ENCODE results near the gene FUCA1.
"Not testable (repeated sequence)": the region's sequence is repeated elsewhere in the genome, so short reads cannot be mapped to it uniquely, and the experiment has no call there.

The FUCA1 gene

DNA sequence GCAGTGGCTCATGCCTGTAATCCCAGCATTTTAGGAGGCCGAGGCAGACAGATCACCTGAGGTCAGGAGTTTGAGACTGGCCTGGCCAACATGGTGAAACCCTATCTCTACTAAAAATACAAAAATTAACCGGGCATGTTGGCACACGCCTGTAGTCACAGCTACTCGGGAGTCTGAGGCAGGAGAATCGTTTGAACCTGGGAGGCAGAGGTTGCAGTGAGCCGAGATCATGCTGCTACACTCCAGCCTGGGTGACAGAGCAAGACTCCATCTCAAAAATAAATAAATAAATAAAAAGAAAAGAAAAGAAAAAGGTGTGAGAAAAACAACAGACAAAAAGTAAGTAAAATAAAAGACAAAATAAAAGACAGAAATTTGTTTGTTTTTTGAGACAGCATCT lies 33.9 kb downstream of the FUCA1 start:
- not testable (repeated sequence) for H3K4me3 ChIP-seq (ENCODE audit: insufficient read depth in 1 of 2, low read depth in 1 of 2, low read length in 2 of 2); H3K79me1 ChIP-seq (replicated peaks; ENCODE audit: low read length, poor library complexity, severe bottlenecking); H3K36me3 ChIP-seq (ENCODE audit: control insufficient read depth in 1 of 2, insufficient read depth in 2 of 2, low read depth in 1 of 2, low read length in 2 of 2); H3K27ac ChIP-seq (ENCODE audit: low read length, poor library complexity, severe bottlenecking); H4K91ac ChIP-seq (ENCODE audit: low read length); H3K9ac ChIP-seq (ENCODE audit: low read length); H3K14ac ChIP-seq (ENCODE audit: low read length in 2 of 2); H2AFZ ChIP-seq (ENCODE audit: low read depth, low read length); H3K4me1 ChIP-seq (ENCODE audit: control insufficient read depth, insufficient read depth, low read depth, low read length); H2BK5ac ChIP-seq (ENCODE audit: low read depth, low read length, poor library complexity, severe bottlenecking); H2BK120ac ChIP-seq (ENCODE audit: low read depth, low read length); H2BK15ac ChIP-seq (ENCODE audit: low read depth, poor library complexity, severe bottlenecking); DNase-seq; H3K23ac ChIP-seq (ENCODE audit: low read length in 2 of 2); H3K18ac ChIP-seq (ENCODE audit: low read depth in 1 of 2, low read length in 2 of 2); H3K4ac ChIP-seq (ENCODE audit: low read depth in 1 of 2, low read length in 2 of 2); H2AK5ac ChIP-seq (ENCODE audit: low read length, severe bottlenecking); H2BK12ac ChIP-seq (ENCODE audit: low read length in 2 of 2); H3K4me2 ChIP-seq (ENCODE audit: low read length, poor library complexity, severe bottlenecking); H3K9me3 ChIP-seq (ENCODE audit: control insufficient read depth, low read length)
- peak overlapping the region; percentile 60 for H4K8ac ChIP-seq (ENCODE audit: low read length)
- 73% methylated on average over 6 of the region's 6 CpGs for WGBS
- H3K27me3 ChIP-seq (ENCODE audit: control insufficient read depth in 1 of 2, insufficient read depth in 1 of 2, low read length in 2 of 2): peaks cover 10 to 14% of the 10 kb centered on the region in 2 experiments

DNA sequence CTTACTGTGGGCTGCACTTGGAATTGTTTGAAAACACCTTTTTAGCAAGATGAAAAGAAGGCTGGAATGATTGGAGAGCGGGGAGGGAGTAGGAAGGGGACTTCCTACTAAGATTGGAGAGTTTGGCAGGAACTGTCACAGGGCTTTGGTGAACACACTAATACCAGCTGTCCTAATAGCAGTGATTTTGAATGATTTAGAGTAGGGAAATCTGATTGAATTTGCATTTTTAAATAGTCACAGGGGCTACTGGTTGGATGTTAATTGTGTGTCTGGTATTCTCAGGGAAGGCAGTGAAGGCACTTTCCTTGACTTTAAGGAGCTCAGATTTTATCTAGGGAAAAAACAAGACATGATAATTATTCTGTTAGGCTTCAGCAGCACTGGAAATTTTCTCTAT lies 40.4 kb downstream of the FUCA1 start:
- no peak overlapping the region for H3K18ac ChIP-seq (ENCODE audit: low read depth in 1 of 2, low read length in 2 of 2)
- no peaks in the 10 kb centered on the region for H3K9me3 ChIP-seq (ENCODE audit: control insufficient read depth, low read length)
- WGBS: 98% methylated on average over 1 of the region's 1 CpG
- no peak overlapping the region for H3K23ac ChIP-seq (ENCODE audit: low read length in 2 of 2)
- no peak overlapping the region for H3K27ac ChIP-seq (ENCODE audit: low read length, poor library complexity, severe bottlenecking)
- H2BK15ac ChIP-seq (ENCODE audit: low read depth, poor library complexity, severe bottlenecking): no peak overlapping the region
- H2AK5ac ChIP-seq (ENCODE audit: low read length, severe bottlenecking): no peak overlapping the region
- H4K8ac ChIP-seq (ENCODE audit: low read length): no peak overlapping the region
- no peak overlapping the region for H2BK12ac ChIP-seq (ENCODE audit: low read length in 2 of 2)
- peaks cover 3% of the 10 kb centered on the region for H3K4me1 ChIP-seq (ENCODE audit: control insufficient read depth, insufficient read depth, low read depth, low read length)
- no peak overlapping the region for H2BK5ac ChIP-seq (ENCODE audit: low read depth, low read length, poor library complexity, severe bottlenecking)
- no peak overlapping the region for H2BK120ac ChIP-seq (ENCODE audit: low read depth, low read length)
- no peak overlapping the region for H3K4ac ChIP-seq (ENCODE audit: low read depth in 1 of 2, low read length in 2 of 2)
- H3K14ac ChIP-seq (ENCODE audit: low read length in 2 of 2): no peak overlapping the region
- H3K4me2 ChIP-seq (ENCODE audit: low read length, poor library complexity, severe bottlenecking): no peak overlapping the region
- DNase-seq: no peak
- no peak overlapping the region for H4K91ac ChIP-seq (ENCODE audit: low read length)
- peaks cover 11% of the 10 kb centered on the region for H3K79me1 ChIP-seq (replicated peaks; ENCODE audit: low read length, poor library complexity, severe bottlenecking)
- no peak overlapping the region for H3K9ac ChIP-seq (ENCODE audit: low read length)
- H3K27me3 ChIP-seq (ENCODE audit: control insufficient read depth in 1 of 2, insufficient read depth in 1 of 2, low read length in 2 of 2): no peaks in the 10 kb centered on the region
- no peak overlapping the region for H3K4me3 ChIP-seq (ENCODE audit: insufficient read depth in 1 of 2, low read depth in 1 of 2, low read length in 2 of 2)
- no peaks in the 10 kb centered on the region for H3K36me3 ChIP-seq (ENCODE audit: control insufficient read depth in 1 of 2, insufficient read depth in 2 of 2, low read depth in 1 of 2, low read length in 2 of 2)
- H2AFZ ChIP-seq (ENCODE audit: low read depth, low read length): no peak overlapping the region

DNA sequence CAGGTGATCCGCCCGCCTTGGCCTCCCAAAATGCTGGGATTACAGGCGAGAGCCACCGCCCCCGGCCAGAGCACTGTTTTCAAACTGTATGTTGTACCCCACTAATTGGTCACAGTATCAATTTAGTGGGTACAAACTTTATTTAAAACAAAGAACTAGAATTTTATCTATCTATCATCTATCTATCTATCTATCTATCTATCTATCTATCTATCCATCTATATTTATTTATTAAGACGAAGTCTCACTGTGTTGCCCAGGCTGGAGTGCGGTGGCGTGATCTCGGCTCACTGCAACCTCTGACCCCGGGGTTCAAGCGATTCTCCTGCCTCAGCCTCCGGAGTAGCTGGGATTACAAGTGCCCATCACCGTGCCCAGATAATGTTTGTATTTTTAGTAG lies 41.5 kb downstream of the FUCA1 start:
- H2BK5ac ChIP-seq (ENCODE audit: low read depth, low read length, poor library complexity, severe bottlenecking); H4K91ac ChIP-seq (ENCODE audit: low read length); H3K27me3 ChIP-seq (ENCODE audit: control insufficient read depth in 1 of 2, insufficient read depth in 1 of 2, low read length in 2 of 2); H4K8ac ChIP-seq (ENCODE audit: low read length); H3K18ac ChIP-seq (ENCODE audit: low read depth in 1 of 2, low read length in 2 of 2); H3K9ac ChIP-seq (ENCODE audit: low read length); H2BK15ac ChIP-seq (ENCODE audit: low read depth, poor library complexity, severe bottlenecking); H3K9me3 ChIP-seq (ENCODE audit: control insufficient read depth, low read length); H2BK12ac ChIP-seq (ENCODE audit: low read length in 2 of 2); H2BK120ac ChIP-seq (ENCODE audit: low read depth, low read length); H3K27ac ChIP-seq (ENCODE audit: low read length, poor library complexity, severe bottlenecking); H3K36me3 ChIP-seq (ENCODE audit: control insufficient read depth in 1 of 2, insufficient read depth in 2 of 2, low read depth in 1 of 2, low read length in 2 of 2); H3K4me2 ChIP-seq (ENCODE audit: low read length, poor library complexity, severe bottlenecking); H2AFZ ChIP-seq (ENCODE audit: low read depth, low read length); H3K4ac ChIP-seq (ENCODE audit: low read depth in 1 of 2, low read length in 2 of 2); H3K14ac ChIP-seq (ENCODE audit: low read length in 2 of 2); H3K23ac ChIP-seq (ENCODE audit: low read length in 2 of 2); H3K4me3 ChIP-seq (ENCODE audit: insufficient read depth in 1 of 2, low read depth in 1 of 2, low read length in 2 of 2); H3K4me1 ChIP-seq (ENCODE audit: control insufficient read depth, insufficient read depth, low read depth, low read length); H2AK5ac ChIP-seq (ENCODE audit: low read length, severe bottlenecking); DNase-seq: not testable (repeated sequence)
- H3K79me1 ChIP-seq (replicated peaks; ENCODE audit: low read length, poor library complexity, severe bottlenecking): peaks cover 18% of the 10 kb centered on the region
- over 99% methylated on average over 10 of the region's 13 CpGs for WGBS

DNA sequence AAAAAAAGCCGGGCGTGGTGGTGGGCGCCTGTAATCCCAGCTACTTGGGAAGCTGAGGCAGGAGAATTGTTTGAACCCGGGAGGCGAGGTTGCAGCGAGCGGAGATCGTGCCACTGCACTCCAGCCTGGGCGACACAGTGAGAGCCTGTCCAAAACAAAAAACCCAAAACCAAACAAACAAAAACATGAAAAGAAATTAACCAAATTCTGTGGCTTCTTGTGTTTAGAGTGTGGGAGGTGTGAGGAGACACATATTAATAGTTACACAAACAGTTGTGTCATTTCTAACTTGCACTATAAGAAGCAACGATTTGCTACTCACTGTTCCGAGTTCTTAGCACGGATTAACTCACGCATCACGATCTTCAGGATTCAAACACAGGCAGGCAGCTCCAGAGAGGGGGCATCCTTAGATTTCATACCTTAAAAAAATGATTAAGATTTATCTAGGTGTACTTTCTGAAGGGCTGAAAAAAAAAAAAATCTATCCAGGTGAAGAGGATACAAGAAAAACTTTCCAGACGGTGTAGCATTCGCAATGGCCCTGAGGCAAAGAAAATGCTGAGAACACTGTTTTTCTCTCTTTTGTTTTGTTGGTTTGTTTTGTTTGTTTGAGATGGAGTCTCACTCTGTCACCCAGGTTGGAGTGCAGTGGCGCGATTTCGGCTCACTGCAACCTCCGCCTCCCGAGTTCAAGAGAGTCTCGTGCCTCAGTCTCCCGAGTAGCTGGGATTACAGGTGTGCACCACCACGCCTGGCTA lies 42.1 kb downstream of the FUCA1 start:
- 99% methylated on average over 15 of the region's 24 CpGs for WGBS
- Histone ChIP-seq H4K91ac (ENCODE audit: low read length) (no peak overlapping the region), H3K36me3 (ENCODE audit: control insufficient read depth in 1 of 2, insufficient read depth in 2 of 2, low read depth in 1 of 2, low read length in 2 of 2) (no peaks in the 10 kb centered on the region), H3K14ac (ENCODE audit: low read length in 2 of 2) (no peak overlapping the region), H2AK5ac (ENCODE audit: low read length, severe bottlenecking) (no peak overlapping the region), H3K9ac (ENCODE audit: low read length) (peak overlapping the region; percentile 100), H4K8ac (ENCODE audit: low read length) (no peak overlapping the region), H3K4me1 (ENCODE audit: control insufficient read depth, insufficient read depth, low read depth, low read length) (peaks cover 3% of the 10 kb centered on the region), H3K4ac (ENCODE audit: low read depth in 1 of 2, low read length in 2 of 2) (no peak overlapping the region), H3K4me3 (ENCODE audit: insufficient read depth in 1 of 2, low read depth in 1 of 2, low read length in 2 of 2) (peak overlapping the region in 1 of 2 experiments; percentile 100), H2BK5ac (ENCODE audit: low read depth, low read length, poor library complexity, severe bottlenecking) (no peak overlapping the region), H2AFZ (ENCODE audit: low read depth, low read length) (no peak overlapping the region), H3K4me2 (ENCODE audit: low read length, poor library complexity, severe bottlenecking) (no peak overlapping the region), H2BK120ac (ENCODE audit: low read depth, low read length) (no peak overlapping the region), H2BK15ac (ENCODE audit: low read depth, poor library complexity, severe bottlenecking) (no peak overlapping the region), H3K27me3 (ENCODE audit: control insufficient read depth in 1 of 2, insufficient read depth in 1 of 2, low read length in 2 of 2) (no peaks in the 10 kb centered on the region), H3K27ac (ENCODE audit: low read length, poor library complexity, severe bottlenecking) (no peak overlapping the region), H3K9me3 (ENCODE audit: control insufficient read depth, low read length) (no peaks in the 10 kb centered on the region), H2BK12ac (ENCODE audit: low read length in 2 of 2) (no peak overlapping the region), H3K23ac (ENCODE audit: low read length in 2 of 2) (no peak overlapping the region), H3K18ac (ENCODE audit: low read depth in 1 of 2, low read length in 2 of 2) (no peak overlapping the region), H3K79me1 (replicated peaks; ENCODE audit: low read length, poor library complexity, severe bottlenecking) (peaks cover 18% of the 10 kb centered on the region)
- DNase-seq: no peak
